ENCODE results near the gene MED12L.

DNA sequence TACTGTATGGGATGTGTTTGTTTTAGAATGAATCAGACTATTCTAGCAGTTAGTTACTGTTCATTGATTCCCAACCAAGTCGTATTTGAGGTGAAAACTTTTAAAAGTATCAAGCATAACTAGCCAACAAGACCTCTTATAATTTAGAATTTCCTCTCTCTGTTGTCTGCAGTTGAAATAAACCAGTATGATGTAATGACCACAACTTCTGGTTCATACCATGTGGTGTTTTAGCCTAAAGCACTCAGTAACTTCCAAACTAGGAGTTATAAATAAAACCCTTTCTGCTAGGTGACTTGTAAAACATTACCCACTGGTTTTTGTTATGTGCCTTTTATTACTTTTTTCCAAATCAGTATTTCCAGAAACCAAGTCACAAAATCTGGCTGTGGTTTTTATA is 318.9 kb downstream of the MED12L start:
- no peak for TF ChIP-seq POLR2A (IDR thresholded peaks at IDR 0.05)
- TF ChIP-seq, protein P1, sequence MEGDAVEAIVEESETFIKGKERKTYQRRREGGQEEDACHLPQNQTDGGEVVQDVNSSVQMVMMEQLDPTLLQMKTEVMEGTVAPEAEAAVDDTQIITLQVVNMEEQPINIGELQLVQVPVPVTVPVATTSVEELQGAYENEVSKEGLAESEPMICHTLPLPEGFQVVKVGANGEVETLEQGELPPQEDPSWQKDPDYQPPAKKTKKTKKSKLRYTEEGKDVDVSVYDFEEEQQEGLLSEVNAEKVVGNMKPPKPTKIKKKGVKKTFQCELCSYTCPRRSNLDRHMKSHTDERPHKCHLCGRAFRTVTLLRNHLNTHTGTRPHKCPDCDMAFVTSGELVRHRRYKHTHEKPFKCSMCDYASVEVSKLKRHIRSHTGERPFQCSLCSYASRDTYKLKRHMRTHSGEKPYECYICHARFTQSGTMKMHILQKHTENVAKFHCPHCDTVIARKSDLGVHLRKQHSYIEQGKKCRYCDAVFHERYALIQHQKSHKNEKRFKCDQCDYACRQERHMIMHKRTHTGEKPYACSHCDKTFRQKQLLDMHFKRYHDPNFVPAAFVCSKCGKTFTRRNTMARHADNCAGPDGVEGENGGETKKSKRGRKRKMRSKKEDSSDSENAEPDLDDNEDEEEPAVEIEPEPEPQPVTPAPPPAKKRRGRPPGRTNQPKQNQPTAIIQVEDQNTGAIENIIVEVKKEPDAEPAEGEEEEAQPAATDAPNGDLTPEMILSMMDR (IDR thresholded peaks at IDR 0.05), result no peak

All from Peyer's patch (tissue), 4 donors.